MM.1S (cell line): ENCODE data around the gene MMP15.

Experiments used
- DNase-seq: peaks from one replicate; pipeline ENCODE4 v3.0.0-alpha.2; 2015
- H2AFZ ChIP-seq: fragments of 300-600 bp; sonication (generic); 2 replicates; pipeline ENCODE4 v1.6.0; 2016; ENCODE audit warnings: antibody characterized with exemption, low read length
- H3F3A ChIP-seq: fragments of 300-600 bp; sonication (generic); 2 replicates; pipeline ENCODE4 v1.6.1; 2016; ENCODE audit warnings: mild to moderate bottlenecking, antibody characterized with exemption, low read length, moderate library complexity, mixed read lengths; ENCODE audit not compliant: insufficient read depth
- H3K27ac ChIP-seq: fragments of 300-600 bp; sonication (generic); 2 replicates; pipeline ENCODE4 v1.5.1; 2016; ENCODE audit warnings: mild to moderate bottlenecking, low read length
- H3K27me3 ChIP-seq: fragments of 300-600 bp; sonication (generic); replicated peaks from 2 replicates; pipeline ENCODE4 v1.6.0; 2016; ENCODE audit warnings: low read length; ENCODE audit not compliant: insufficient read depth
- H3K36me3 ChIP-seq: fragments of 300-600 bp; sonication (generic); replicated peaks from 2 replicates; pipeline ENCODE4 v1.6.1; 2016; ENCODE audit warnings: mild to moderate bottlenecking, low read length, mixed read lengths; ENCODE audit not compliant: insufficient read depth
- H3K4me1 ChIP-seq: fragments of 300-600 bp; sonication (generic); 2 replicates; pipeline ENCODE4 v1.6.1; 2016; ENCODE audit warnings: low read length, mixed read lengths
- H3K4me2 ChIP-seq: fragments of 300-600 bp; sonication (generic); 2 replicates; pipeline ENCODE4 v1.6.0; 2016; ENCODE audit warnings: low read depth, low read length
- H3K4me3 ChIP-seq: fragments of 300-600 bp; sonication (generic); 2 replicates; pipeline ENCODE4 v1.5.1; 2016; ENCODE audit warnings: low read length, mixed read lengths
- H3K79me2 ChIP-seq: fragments of 300-600 bp; sonication (generic); 2 replicates; pipeline ENCODE4 v1.6.1; 2016; ENCODE audit warnings: mixed run types, low read length, mixed read lengths
- H3K9ac ChIP-seq: fragments of 300-600 bp; sonication (generic); 2 replicates; pipeline ENCODE4 v1.6.1; 2016; ENCODE audit warnings: low read length, mixed read lengths
- H3K9me2 ChIP-seq: fragments of 300-600 bp; sonication (generic); replicated peaks from 2 replicates; pipeline ENCODE4 v1.6.1; 2016; ENCODE audit warnings: mild to moderate bottlenecking, low read length, mixed read lengths; ENCODE audit not compliant: insufficient read depth
- H3K9me3 ChIP-seq: fragments of 300-600 bp; sonication (generic); replicated peaks from 2 replicates; pipeline ENCODE4 v1.6.1; 2016; ENCODE audit warnings: mild to moderate bottlenecking, low read length, mixed read lengths; ENCODE audit not compliant: insufficient read depth
- H4K20me1 ChIP-seq: fragments of 300-600 bp; sonication (generic); 2 replicates; pipeline ENCODE4 v1.6.1; 2016; ENCODE audit warnings: mild to moderate bottlenecking, low read length, moderate library complexity, mixed read lengths; ENCODE audit not compliant: insufficient read depth
- EZH2 ChIP-seq: fragments of 300-600 bp; sonication (generic); optimal IDR thresholded peaks from 2 replicates; pipeline ENCODE3; 2017; ENCODE audit warnings: low read depth, mild to moderate bottlenecking, antibody characterized with exemption, low read length, mixed read lengths
- EZH2phosphoT487 ChIP-seq: fragments of 300-600 bp; sonication (generic); IDR thresholded peaks from 2 replicates; pipeline ENCODE4 v1.6.1; 2018; ENCODE audit warnings: antibody characterized with exemption, low read length
- TF ChIP-seq, protein P1 (sequence below): fragments of 300-600 bp; sonication (generic); IDR thresholded peaks from 2 replicates; pipeline ENCODE4 v1.5.1; 2016; ENCODE audit warnings: antibody characterized with exemption, low read length, mixed read lengths

Gene MMP15

DNA sequence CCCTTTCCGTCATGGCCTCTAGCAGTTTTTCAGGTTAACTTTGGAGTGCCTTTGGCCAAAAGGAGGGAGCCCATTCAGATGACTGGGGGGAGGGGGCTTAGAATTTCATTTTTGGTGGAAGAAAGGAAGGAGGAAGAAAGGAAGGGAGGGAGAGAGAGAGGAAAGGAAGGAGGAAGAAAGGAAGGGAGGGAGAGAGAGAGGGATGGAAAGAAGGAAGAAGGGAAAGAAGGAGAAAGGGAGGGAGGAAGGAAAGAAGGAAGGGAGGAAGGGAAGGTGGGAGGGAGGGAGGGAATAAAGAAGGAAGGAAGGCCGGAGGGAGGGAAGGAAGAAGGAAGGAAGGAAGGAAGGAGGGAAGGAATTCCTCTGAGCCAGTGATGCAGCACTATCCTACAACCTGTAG, 25.7 kb downstream of the MMP15 start:
- DNase-seq: no peak
- Histone ChIP-seq H3K4me1 (no peaks in the 10 kb centered on the region), H3F3A (no peaks in the 10 kb centered on the region), H4K20me1 (no peaks in the 10 kb centered on the region), H3K4me2 (no peak overlapping the region), H3K9me3 (no peaks in the 10 kb centered on the region), H3K4me3 (no peak overlapping the region), H3K9ac (no peak overlapping the region), H3K36me3 (no peaks in the 10 kb centered on the region), H3K9me2 (no peaks in the 10 kb centered on the region), H3K27ac (no peak overlapping the region), H3K27me3 (no peaks in the 10 kb centered on the region; the same call in 1 of the 2 replicates), H2AFZ (no peak overlapping the region), H3K79me2 (no peaks in the 10 kb centered on the region)
- TF ChIP-seq, protein P1, sequence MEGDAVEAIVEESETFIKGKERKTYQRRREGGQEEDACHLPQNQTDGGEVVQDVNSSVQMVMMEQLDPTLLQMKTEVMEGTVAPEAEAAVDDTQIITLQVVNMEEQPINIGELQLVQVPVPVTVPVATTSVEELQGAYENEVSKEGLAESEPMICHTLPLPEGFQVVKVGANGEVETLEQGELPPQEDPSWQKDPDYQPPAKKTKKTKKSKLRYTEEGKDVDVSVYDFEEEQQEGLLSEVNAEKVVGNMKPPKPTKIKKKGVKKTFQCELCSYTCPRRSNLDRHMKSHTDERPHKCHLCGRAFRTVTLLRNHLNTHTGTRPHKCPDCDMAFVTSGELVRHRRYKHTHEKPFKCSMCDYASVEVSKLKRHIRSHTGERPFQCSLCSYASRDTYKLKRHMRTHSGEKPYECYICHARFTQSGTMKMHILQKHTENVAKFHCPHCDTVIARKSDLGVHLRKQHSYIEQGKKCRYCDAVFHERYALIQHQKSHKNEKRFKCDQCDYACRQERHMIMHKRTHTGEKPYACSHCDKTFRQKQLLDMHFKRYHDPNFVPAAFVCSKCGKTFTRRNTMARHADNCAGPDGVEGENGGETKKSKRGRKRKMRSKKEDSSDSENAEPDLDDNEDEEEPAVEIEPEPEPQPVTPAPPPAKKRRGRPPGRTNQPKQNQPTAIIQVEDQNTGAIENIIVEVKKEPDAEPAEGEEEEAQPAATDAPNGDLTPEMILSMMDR: no peak
- TF ChIP-seq EZH2 (no peak), EZH2phosphoT487 (no peak)

DNA sequence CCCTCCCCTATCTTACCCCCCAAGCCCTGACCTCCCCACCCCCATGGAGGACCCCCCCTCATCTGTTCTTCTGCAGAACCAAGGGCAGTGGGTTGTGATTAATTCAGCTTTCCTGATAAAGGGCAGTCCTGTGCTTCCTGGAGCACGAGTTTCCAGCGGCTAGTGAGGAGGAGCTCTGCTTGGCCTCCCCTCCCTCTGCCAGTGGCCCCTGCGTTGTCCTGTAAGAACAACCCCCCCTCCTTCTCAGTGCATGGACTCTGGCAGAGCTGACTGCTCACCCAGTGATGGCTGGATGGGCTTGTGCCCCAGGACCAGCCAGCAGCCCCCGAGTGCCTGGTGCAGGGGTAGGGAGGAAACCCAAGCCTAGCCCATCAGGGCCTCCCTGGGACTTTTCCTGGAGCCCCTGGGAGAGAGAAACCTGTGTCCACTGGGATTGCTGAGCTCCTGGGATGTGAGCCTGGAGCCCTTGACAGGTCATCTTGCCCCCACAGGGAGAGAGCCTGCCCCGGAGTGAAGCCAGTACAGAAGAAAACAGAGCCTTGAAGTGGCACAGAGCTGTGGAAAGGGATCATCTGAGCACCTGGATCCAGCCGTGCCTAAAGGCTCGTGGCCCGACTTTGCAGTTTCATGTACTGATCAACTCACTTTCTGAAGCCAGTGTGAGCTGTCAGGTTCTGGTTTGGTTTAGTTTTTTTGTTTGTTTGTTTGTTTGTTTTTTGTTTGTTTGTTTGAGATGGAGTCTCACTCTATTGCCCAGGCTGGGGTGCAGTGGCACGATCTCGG, 26.5 kb downstream of the MMP15 start:
- Histone ChIP-seq H3K79me2 (no peaks in the 10 kb centered on the region), H2AFZ (no peak overlapping the region), H3K27ac (no peak overlapping the region), H4K20me1 (no peaks in the 10 kb centered on the region), H3K9me3 (no peaks in the 10 kb centered on the region), H3K9me2 (no peaks in the 10 kb centered on the region), H3K4me2 (no peak overlapping the region), H3F3A (no peaks in the 10 kb centered on the region), H3K9ac (no peak overlapping the region), H3K4me3 (no peak overlapping the region), H3K4me1 (no peaks in the 10 kb centered on the region), H3K36me3 (no peaks in the 10 kb centered on the region), H3K27me3 (no peaks in the 10 kb centered on the region; the same call in 1 of the 2 replicates)
- TF ChIP-seq EZH2phosphoT487 (no peak), EZH2 (no peak)
- TF ChIP-seq, protein P1: no peak
- DNase-seq: no peak

DNA sequence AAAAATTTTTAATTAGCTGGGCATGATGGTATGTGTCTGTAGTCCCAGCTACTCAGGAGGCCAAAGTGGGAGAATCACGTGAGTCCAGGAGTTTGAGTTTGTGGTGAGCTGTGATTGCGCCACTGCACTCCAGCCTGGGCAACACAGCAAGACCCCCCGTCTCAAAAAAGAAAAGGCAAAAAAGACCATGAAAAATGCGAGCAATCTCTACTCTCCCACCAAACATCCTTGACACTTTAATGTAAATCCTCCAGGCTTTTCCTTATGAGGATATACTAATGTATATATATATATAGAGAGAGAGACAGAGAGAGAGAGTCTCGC, 28.1 kb downstream of the MMP15 start:
- no peaks in the 10 kb centered on the region for H3K4me1 ChIP-seq
- H3K36me3 ChIP-seq: no peaks in the 10 kb centered on the region
- no peaks in the 10 kb centered on the region for H3F3A ChIP-seq
- no peak overlapping the region for H3K4me2 ChIP-seq
- no peak overlapping the region for H3K4me3 ChIP-seq
- H2AFZ ChIP-seq: no peak overlapping the region
- no peak for TF ChIP-seq EZH2phosphoT487
- TF ChIP-seq, protein P1: no peak
- no peaks in the 10 kb centered on the region for H4K20me1 ChIP-seq
- no peaks in the 10 kb centered on the region; the same call in 1 of the 2 replicates for H3K27me3 ChIP-seq
- H3K9ac ChIP-seq: no peak overlapping the region
- no peaks in the 10 kb centered on the region for H3K9me2 ChIP-seq
- no peaks in the 10 kb centered on the region for H3K79me2 ChIP-seq
- no peak for DNase-seq
- no peak overlapping the region for H3K27ac ChIP-seq
- no peaks in the 10 kb centered on the region for H3K9me3 ChIP-seq
